Adipocyte (in vitro differentiated cells): ENCODE results near the gene CD79A.
A peak's percentile ranks its signal among the peaks of the same experiment; 100 is the strongest.
"Not testable (repeated sequence)": the region's sequence is repeated elsewhere in the genome, so short reads cannot be mapped to it uniquely, and the experiment has no call there.

ENCODE experiments used
- DNase-seq: peaks from one replicate; pipeline ENCODE4 v3.0.0-alpha.2; 2015; ENCODE audit warnings: low read depth
- H3K27me3 ChIP-seq: replicated peaks from 2 replicates; pipeline ENCODE4 v1.7.0; 2013; ENCODE audit warnings: mild to moderate bottlenecking, low read length, moderate library complexity; ENCODE audit not compliant: control insufficient read depth, insufficient read depth
- H3K36me3 ChIP-seq: 2 replicates; pipeline ENCODE4 v1.7.0; 2013; ENCODE audit warnings: low read length, mild to moderate bottlenecking, moderate library complexity; ENCODE audit not compliant: control insufficient read depth, insufficient read depth, severe bottlenecking
- H3K4me1 ChIP-seq: 2 replicates; pipeline ENCODE4 v1.7.0; 2013; ENCODE audit warnings: mild to moderate bottlenecking, low read length, moderate library complexity; ENCODE audit not compliant: control insufficient read depth, insufficient read depth
- H3K4me3 ChIP-seq: 2 replicates; pipeline ENCODE4 v1.7.0; 2013; ENCODE audit warnings: mild to moderate bottlenecking, low read length, moderate library complexity
- H3K9ac ChIP-seq: 2 replicates; pipeline ENCODE4 v1.7.0; 2013; ENCODE audit warnings: mild to moderate bottlenecking, low read length, moderate library complexity
- H3K9me3 ChIP-seq: 2 replicates; pipeline ENCODE4 v1.7.0; 2013; ENCODE audit warnings: mild to moderate bottlenecking, low read length, moderate library complexity; ENCODE audit not compliant: control insufficient read depth

The CD79A gene

DNA sequence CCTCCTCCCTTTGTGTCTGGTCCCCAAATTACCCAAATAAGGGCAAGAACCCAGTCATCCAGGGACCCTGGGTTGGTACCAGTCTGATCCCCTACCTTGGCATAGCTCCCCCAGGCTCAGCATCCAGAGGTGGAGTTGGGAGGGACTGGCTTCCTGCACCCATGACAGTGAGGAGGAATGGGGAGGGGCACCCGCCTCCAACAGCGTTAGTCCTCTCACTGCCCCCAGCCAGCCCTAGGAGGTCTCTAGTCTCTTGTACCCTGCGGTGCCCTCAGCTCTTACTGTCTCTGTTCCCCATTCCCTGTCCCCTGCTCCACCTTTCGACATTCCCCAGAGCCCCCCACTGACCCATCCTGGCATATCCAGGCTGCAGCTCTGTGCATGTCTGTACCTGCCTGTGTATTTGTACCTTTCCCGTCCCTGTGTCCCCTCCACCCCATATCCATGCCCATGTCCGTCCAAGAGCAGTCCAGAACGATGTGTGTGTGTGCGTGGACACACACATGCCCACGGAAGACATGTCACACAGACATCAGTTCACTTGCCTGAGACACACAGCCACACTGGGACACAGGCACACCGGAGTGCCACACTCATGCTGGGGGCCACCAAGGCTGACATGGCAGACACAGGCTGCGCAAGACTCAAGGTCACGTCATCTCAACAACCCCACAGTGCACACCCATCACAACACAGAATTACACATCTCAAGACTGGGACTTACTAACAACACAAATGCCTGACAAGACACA lies 33.3 kb downstream of the CD79A start:
- Histone ChIP-seq H3K4me3 (no peak overlapping the region), H3K9me3 (no peaks in the 10 kb centered on the region), H3K27me3 (peaks cover 24% of the 10 kb centered on the region), H3K9ac (no peak overlapping the region), H3K4me1 (no peaks in the 10 kb centered on the region), H3K36me3 (peaks cover 14% of the 10 kb centered on the region)
- DNase-seq, result no peak

GRCh38 chr19:41910992-41911888 lies 34.2 kb downstream of the CD79A start:
- Histone ChIP-seq H3K27me3 (peaks cover 30% of the 10 kb centered on the region), H3K4me1 (no peaks in the 10 kb centered on the region), H3K4me3 (no peak overlapping the region), H3K9me3 (no peaks in the 10 kb centered on the region), H3K36me3 (peaks cover 7% of the 10 kb centered on the region), H3K9ac (no peak overlapping the region)
- DNase-seq, result no peak

- no peak for DNase-seq
- Histone ChIP-seq H3K36me3 (peaks cover 1% of the 10 kb centered on the region), H3K27me3 (peaks cover 39% of the 10 kb centered on the region), H3K9me3 (no peaks in the 10 kb centered on the region), H3K4me3 (no peak overlapping the region), H3K9ac (no peak overlapping the region), H3K4me1 (no peaks in the 10 kb centered on the region)
Measured at GRCh38 chr19:41911889-41912731, 35.0 kb downstream of the CD79A start.

- peaks cover 46% of the 10 kb centered on the region for H3K27me3 ChIP-seq
- no peaks in the 10 kb centered on the region for H3K4me1 ChIP-seq
- peak; percentile 44 for DNase-seq
- H3K4me3 ChIP-seq, result no peak overlapping the region
- no peaks in the 10 kb centered on the region for H3K9me3 ChIP-seq
- no peaks in the 10 kb centered on the region for H3K36me3 ChIP-seq
- H3K9ac ChIP-seq, result no peak overlapping the region
Measured at GRCh38 chr19:41912899-41913537, 35.9 kb downstream of the CD79A start.

DNA sequence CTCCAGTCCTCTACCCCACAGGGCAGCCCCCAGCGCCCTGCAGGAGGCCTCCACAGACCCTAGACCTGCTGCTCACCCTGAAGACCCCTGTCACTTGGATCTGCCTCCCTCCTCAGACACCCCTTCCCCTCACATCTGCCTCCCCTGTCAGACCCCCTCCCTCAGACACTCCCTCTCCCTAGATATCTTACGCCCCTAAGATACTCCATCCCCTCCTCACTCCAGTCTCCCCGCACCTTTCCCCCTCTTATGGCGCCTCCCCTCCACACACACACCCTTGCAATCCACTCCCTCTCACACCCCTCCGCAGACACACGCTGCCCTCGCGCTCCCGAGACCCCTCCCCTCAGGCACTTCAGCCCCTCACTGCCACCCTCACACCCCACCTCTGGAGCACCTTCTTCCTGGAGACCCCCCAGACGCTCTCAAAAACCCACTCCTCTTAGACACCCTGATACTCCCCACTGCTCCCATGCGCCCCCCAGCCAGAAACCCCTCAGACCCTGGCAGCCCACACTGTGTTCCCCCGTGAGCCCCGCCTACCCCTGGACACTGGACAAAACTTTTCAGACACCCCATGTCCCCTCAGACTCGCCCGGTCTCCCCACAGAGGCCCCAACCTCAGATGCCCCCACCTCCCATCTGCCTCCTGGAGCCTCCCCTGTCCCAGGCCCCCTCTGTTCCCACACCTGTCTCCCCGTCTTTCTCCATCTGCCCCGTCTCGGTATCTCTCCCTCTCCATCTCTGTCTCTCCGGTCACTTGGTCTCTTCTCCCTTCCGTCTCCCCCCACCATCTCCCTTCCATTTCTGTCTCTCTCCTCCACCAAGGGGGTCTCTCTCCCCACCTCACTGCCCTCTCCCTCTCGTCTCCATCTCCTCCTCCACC lies 36.7 kb downstream of the CD79A start:
- Histone ChIP-seq H3K4me3 (no peak overlapping the region), H3K36me3 (no peaks in the 10 kb centered on the region), H3K9me3 (no peaks in the 10 kb centered on the region), H3K4me1 (no peaks in the 10 kb centered on the region), H3K9ac (no peak overlapping the region), H3K27me3 (peaks cover 53% of the 10 kb centered on the region)
- DNase-seq, result no peak

DNA sequence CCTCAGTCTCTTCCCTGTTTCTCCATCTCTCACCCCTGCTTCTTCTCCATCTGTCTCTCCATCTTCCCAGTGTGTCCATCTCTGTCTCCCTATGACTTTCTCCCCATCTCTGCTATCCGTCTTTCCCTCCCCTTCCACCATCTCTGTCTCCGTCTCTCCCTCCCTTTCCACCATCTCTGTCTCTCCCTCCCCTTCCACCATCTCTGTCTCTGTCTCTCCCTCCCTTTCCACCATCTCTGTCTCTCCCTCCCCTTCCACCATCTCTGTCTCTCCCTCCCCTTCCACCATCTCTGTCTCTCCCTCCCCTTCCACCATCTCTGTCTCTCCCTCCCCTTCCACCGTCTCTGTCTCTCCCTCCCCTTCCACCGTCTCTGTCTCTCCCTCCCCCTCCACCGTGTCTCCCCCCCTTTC lies 37.4 kb downstream of the CD79A start:
- H3K9me3 ChIP-seq, H3K9ac ChIP-seq, DNase-seq, H3K36me3 ChIP-seq, H3K4me3 ChIP-seq, H3K4me1 ChIP-seq: not testable (repeated sequence)
- peaks cover 60% of the 10 kb centered on the region for H3K27me3 ChIP-seq

DNA sequence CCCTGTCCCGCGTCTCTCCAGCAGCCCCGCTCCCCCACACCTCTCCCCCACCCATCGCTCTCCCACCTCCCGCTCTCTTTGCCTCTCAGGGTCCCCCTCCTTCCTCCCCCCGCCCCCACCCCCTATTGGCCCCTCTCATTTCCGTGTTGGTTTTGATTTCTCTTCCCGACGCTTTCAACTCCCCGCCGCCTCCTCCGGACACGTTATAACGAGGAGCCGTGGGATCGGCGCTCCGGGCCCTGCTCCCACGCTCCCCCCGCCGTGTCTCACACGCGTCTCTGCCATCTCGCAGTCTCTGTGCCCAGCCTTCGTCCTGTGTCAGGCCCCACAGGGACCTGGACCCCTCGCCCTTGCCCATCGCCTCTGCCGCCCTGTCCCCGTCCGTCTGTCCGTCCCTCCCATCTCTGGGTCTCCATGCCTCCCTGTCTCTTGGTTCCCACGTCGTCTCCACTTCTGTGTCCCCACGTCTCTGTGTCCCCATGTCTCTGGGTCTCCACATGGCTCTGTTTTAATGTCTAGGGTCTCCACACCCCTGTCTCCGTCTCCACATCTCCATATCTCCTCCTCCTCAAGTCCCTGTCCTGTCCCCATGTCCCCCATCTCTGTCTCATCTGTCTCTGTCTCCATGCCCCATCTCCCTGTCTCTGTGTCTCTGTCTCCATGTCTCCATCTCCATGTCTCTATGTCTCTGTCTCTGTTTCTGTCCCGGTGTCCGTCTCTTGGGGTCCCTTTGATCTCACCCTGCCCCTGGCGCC lies 38.1 kb downstream of the CD79A start:
- Histone ChIP-seq H3K4me1 (no peaks in the 10 kb centered on the region), H3K27me3 (peaks cover 65% of the 10 kb centered on the region), H3K9me3 (no peaks in the 10 kb centered on the region), H3K36me3 (no peaks in the 10 kb centered on the region), H3K9ac (no peak overlapping the region), H3K4me3 (no peak overlapping the region)
- peak; percentile 32 for DNase-seq

DNA sequence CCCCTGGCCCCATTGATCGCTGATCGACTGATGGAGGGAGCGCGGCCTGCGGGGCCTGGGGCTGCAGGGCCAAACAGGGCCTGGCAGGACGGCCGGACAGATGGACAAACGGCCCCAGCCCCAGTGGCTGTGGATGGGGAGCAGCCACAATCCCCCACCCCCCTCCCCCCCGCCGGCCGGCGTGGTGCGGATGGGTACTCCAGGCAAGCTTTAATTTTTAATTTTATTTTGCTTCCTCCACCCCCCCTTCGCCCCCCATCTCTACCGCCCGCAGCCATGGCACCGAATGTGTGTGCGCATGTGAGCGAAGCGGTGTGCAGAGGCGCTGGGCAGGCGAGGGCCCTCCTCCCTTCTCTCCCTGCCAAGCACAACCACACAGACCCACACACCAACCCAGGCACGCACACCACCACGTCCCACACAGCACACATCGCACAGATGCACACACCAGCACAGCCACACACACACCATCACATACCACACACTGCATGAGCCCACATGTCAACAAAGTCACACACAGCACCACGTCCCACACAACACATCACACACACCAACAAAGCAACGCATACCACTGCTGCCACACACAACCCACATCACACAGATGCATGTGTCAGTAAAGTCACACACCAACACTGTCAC lies 38.8 kb downstream of the CD79A start:
- Histone ChIP-seq H3K36me3 (no peaks in the 10 kb centered on the region), H3K9ac (no peak overlapping the region), H3K9me3 (no peaks in the 10 kb centered on the region), H3K27me3 (peaks cover 65% of the 10 kb centered on the region), H3K4me3 (no peak overlapping the region), H3K4me1 (no peaks in the 10 kb centered on the region)
- no peak for DNase-seq

GRCh38 chr19:41917676-41918075 lies 40.6 kb downstream of the CD79A start:
- H3K9me3 ChIP-seq, result no peaks in the 10 kb centered on the region
- no peaks in the 10 kb centered on the region for H3K36me3 ChIP-seq
- H3K27me3 ChIP-seq, result peaks cover 57% of the 10 kb centered on the region
- H3K9ac ChIP-seq, result no peak overlapping the region
- no peak overlapping the region for H3K4me3 ChIP-seq
- no peak for DNase-seq
- no peaks in the 10 kb centered on the region for H3K4me1 ChIP-seq
